ENCODE measurements around the gene PLCL1.

The PLCL1 gene

DNA sequence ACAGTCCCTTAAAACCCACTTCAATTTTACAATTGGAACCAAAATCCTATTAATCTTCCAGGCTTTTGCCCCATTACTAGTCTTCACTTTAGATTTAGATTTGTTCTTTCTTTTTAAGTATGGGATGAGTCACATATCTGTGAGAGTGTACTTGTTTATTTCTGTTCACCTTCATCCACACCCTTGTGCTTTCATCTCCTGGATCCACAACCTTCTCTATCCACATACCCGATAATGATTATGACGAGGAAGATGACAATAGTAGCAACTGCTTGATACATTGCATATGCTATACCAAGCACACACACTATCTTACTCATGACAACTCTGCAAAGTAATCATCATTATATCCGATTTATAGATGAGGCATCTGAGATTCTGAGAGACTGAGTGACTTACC is 297.3 kb downstream of the PLCL1 start:
- TF ChIP-seq JUND (IDR thresholded peaks at IDR 0.05; ENCODE audit: low read depth), result no peak
- in situ Hi-C loops (cut with HindIII; ENCODE audit: low pct_unique_long_range_greater_than_20kb, low sequenced_read_pairs), result no loop called here
- no peak for DNase-seq (ENCODE audit: low read depth in 1 of 2, low spot score in 1 of 2)

DNA sequence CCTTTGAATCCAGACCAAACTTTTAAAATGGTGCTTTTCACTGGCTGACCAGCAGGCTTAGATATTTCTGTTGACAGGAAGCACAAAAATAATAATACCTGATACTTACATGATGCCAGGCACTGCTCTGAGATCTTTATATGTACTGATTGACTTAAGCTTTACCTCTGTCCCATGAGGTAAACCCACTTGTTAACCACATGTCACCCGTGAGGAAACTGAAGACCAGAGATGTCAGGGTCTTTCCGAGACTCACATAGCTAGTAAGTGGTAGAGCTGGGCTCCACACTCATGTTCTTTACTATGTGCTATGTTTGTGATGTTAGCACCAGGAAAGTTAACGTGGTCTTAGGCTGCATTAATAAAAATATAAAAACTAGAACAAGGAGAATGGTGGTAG is 297.7 kb downstream of the PLCL1 start:
- no peak for TF ChIP-seq JUND (IDR thresholded peaks at IDR 0.05; ENCODE audit: low read depth)
- in situ Hi-C loops (cut with HindIII; ENCODE audit: low pct_unique_long_range_greater_than_20kb, low sequenced_read_pairs), result no loop called here
- DNase-seq (ENCODE audit: low read depth in 1 of 2, low spot score in 1 of 2), result no peak

- DNase-seq (ENCODE audit: low read depth in 1 of 2, low spot score in 1 of 2), result no peak
- in situ Hi-C loops (cut with HindIII; ENCODE audit: low pct_unique_long_range_greater_than_20kb, low sequenced_read_pairs), result no loop called here
- TF ChIP-seq JUND (IDR thresholded peaks at IDR 0.05; ENCODE audit: low read depth), result no peak
Observed at GRCh38 chr2:198102856-198103255, 298.5 kb downstream of the PLCL1 start.

- no peak for DNase-seq (ENCODE audit: low read depth in 1 of 2, low spot score in 1 of 2)
- in situ Hi-C loops (cut with HindIII; ENCODE audit: low pct_unique_long_range_greater_than_20kb, low sequenced_read_pairs), result no loop called here
- no peak for TF ChIP-seq JUND (IDR thresholded peaks at IDR 0.05; ENCODE audit: low read depth)
Observed at GRCh38 chr2:198106621-198107385, 302.4 kb downstream of the PLCL1 start.

DNA sequence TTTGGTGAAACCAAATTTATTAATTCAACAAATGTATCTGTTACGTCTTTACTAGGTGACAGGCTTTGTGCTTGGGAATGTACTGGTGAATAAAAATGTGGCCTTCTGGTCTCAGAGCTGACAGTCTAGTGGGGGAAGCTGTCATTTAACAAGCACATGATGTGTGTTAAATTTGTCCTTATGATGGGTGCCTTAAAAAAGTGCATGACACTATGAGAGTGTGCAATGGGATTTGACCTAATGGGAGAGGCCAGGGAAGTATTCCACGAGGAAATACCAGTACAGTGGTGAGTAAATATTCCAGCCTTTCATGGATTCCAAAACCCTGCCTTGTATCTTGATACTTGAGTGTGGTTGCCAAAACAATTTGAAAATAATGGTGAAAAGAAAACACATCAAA is 308.9 kb downstream of the PLCL1 start:
- in situ Hi-C loops (cut with HindIII; ENCODE audit: low pct_unique_long_range_greater_than_20kb, low sequenced_read_pairs), result no loop called here
- TF ChIP-seq JUND (IDR thresholded peaks at IDR 0.05; ENCODE audit: low read depth), result no peak
- no peak for DNase-seq (ENCODE audit: low read depth in 1 of 2, low spot score in 1 of 2)

- DNase-seq (ENCODE audit: low read depth in 1 of 2, low spot score in 1 of 2), result no peak
- no peak for TF ChIP-seq JUND (IDR thresholded peaks at IDR 0.05; ENCODE audit: low read depth)
- in situ Hi-C loops (cut with HindIII; ENCODE audit: low pct_unique_long_range_greater_than_20kb, low sequenced_read_pairs), result no loop called here
Observed at GRCh38 chr2:198114064-198114463, 309.7 kb downstream of the PLCL1 start.

DNA sequence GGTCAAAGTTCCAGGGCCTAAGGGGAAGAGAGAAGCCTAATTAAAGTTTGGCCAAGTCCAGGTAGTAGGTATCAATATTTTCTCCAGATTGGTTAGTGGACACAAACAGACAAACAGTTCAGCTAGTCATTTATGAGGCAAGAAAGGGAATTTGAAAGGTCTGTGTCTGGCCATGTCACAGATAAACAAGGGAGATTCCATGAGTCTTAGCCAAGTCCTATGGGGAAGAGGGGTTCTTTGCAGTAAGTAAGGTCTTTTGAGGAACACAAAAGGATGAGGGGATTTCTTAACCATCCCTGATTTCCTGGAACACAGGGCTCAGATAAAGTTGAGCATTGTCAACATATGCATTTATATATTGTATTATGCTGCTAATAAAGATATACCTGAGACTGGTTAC is 310.8 kb downstream of the PLCL1 start:
- no peak for DNase-seq (ENCODE audit: low read depth in 1 of 2, low spot score in 1 of 2)
- in situ Hi-C loops (cut with HindIII; ENCODE audit: low pct_unique_long_range_greater_than_20kb, low sequenced_read_pairs), result no loop called here
- TF ChIP-seq JUND (IDR thresholded peaks at IDR 0.05; ENCODE audit: low read depth), result no peak

- no peak for DNase-seq (ENCODE audit: low read depth in 1 of 2, low spot score in 1 of 2)
- TF ChIP-seq JUND (IDR thresholded peaks at IDR 0.05; ENCODE audit: low read depth), result no peak
- in situ Hi-C loops (cut with HindIII; ENCODE audit: low pct_unique_long_range_greater_than_20kb, low sequenced_read_pairs), result no loop called here
Observed at GRCh38 chr2:198116756-198117155, 312.4 kb downstream of the PLCL1 start.

GRCh38 chr2:198117406-198118041 is 313.1 kb downstream of the PLCL1 start:
- no peak for TF ChIP-seq JUND (IDR thresholded peaks at IDR 0.05; ENCODE audit: low read depth)
- no peak for DNase-seq (ENCODE audit: low read depth in 1 of 2, low spot score in 1 of 2)
- in situ Hi-C loops (cut with HindIII; ENCODE audit: low pct_unique_long_range_greater_than_20kb, low sequenced_read_pairs), result no loop called here

DNA sequence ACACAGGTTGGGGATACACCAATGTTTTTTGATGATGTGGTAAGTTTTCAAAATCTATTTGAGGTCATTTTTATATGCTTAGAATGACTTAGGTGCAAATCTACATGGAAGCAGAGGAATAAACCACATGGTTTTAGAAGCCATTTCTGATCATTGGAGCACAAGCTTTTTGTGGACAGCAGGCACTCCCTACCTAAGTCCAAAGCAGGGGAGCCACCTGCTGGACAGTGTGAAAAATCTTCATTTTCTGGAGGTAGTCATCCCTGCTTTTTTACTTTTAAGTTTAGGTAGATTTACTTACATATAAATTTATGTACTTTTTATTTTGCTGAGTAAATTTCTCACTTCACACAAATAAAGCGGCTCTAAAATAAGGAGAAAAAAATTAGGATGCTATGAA is 323.2 kb downstream of the PLCL1 start:
- in situ Hi-C loops (cut with HindIII; ENCODE audit: low pct_unique_long_range_greater_than_20kb, low sequenced_read_pairs), result no loop called here
- TF ChIP-seq JUND (IDR thresholded peaks at IDR 0.05; ENCODE audit: low read depth), result no peak
- peak; percentile 4 to 72 for DNase-seq (ENCODE audit: low read depth in 1 of 2, low spot score in 1 of 2)

GRCh38 chr2:198129609-198130008 is 325.2 kb downstream of the PLCL1 start:
- no peak for DNase-seq (ENCODE audit: low read depth in 1 of 2, low spot score in 1 of 2)
- TF ChIP-seq JUND (IDR thresholded peaks at IDR 0.05; ENCODE audit: low read depth), result no peak
- in situ Hi-C loops (cut with HindIII; ENCODE audit: low pct_unique_long_range_greater_than_20kb, low sequenced_read_pairs), result no loop called here

DNA sequence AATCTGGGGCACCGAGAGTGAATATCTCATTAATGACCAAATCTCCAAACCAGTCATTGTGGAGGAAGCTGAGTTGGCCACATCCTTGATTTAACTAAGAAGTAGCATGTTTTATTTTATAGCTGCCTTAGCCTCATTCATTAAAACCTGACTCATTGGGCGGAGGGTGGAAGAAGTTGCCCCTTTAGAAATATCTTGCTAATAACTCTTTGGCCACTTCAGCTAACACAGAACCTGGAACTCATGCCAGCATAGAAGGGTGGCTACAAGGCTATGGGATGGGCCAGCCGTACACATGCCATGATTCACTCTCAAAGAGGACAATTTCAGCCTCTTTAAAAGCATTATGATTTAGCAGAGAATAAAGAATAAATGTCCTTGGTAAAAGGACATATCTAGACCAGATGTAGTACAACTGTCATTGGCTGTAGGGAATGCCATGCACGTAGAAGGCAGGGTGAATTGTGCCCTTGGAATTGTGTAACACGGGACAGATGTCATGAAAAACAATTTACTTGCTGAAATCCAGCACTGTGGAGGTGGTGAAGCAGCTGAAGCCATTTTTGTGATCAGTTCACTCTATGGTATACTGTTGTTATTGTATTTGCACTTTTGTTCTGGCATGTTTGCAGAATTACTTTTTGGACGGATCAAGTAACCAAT is 330.0 kb downstream of the PLCL1 start:
- in situ Hi-C loops (cut with HindIII; ENCODE audit: low pct_unique_long_range_greater_than_20kb, low sequenced_read_pairs), result no loop called here
- TF ChIP-seq JUND (IDR thresholded peaks at IDR 0.05; ENCODE audit: low read depth), result no peak
- no peak for DNase-seq (ENCODE audit: low read depth in 1 of 2, low spot score in 1 of 2)

DNA sequence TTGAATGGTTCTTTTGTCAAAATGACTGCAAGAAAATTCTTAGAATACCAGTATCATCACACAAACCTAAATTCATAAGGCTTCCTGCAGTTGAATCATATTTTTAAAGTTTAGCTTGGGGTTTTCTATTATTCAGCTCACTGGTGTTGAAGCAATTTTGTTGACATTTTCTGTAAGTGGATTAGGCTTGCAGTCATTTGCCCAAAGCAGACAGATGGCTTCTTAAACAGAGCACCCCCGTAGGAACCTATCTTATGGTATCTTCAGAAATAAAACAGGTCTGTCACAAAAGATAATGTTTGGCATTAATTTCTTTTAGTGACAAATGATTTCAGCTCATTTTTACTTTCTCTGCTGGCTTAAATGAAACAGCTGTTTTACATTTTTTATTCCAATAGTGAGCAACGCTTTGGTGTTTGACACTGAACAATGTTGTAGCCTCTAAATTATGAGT is 331.1 kb downstream of the PLCL1 start:
- TF ChIP-seq JUND (IDR thresholded peaks at IDR 0.05; ENCODE audit: low read depth), result no peak
- no peak for DNase-seq (ENCODE audit: low read depth in 1 of 2, low spot score in 1 of 2)
- in situ Hi-C loops (cut with HindIII; ENCODE audit: low pct_unique_long_range_greater_than_20kb, low sequenced_read_pairs), result no loop called here

Measured in T47D (cell line).